ENCODE results near the gene UCHL3.

DNA sequence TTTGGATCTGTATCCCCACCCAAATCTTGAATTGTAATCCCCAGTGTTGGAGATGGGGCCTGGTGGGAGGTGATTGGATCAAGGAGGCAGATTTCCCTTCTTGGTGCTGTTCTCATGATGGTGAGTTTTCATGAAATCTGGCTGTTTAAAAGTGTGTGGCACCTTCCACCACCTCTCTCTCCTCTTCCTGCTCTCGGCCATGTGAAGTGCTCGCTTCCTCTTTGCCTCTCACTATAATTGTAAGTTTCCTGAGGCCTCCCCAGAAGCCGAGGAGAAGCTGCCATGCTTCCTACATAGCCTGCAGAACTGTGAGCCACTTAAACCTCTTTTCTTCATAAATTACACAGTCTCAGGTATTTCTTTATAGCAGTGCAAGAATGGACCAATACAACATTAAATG, 27.6 kb upstream of the UCHL3 start:
- TF ChIP-seq, protein P1, sequence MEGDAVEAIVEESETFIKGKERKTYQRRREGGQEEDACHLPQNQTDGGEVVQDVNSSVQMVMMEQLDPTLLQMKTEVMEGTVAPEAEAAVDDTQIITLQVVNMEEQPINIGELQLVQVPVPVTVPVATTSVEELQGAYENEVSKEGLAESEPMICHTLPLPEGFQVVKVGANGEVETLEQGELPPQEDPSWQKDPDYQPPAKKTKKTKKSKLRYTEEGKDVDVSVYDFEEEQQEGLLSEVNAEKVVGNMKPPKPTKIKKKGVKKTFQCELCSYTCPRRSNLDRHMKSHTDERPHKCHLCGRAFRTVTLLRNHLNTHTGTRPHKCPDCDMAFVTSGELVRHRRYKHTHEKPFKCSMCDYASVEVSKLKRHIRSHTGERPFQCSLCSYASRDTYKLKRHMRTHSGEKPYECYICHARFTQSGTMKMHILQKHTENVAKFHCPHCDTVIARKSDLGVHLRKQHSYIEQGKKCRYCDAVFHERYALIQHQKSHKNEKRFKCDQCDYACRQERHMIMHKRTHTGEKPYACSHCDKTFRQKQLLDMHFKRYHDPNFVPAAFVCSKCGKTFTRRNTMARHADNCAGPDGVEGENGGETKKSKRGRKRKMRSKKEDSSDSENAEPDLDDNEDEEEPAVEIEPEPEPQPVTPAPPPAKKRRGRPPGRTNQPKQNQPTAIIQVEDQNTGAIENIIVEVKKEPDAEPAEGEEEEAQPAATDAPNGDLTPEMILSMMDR (IDR thresholded peaks at IDR 0.05) = no peak
- TF ChIP-seq EP300 (IDR thresholded peaks at IDR 0.05) = no peak

All from tibial nerve (tissue), 4 donors.